Uterus (tissue), 4 donors: ENCODE data around the gene VSX1. TPM values are rescaled to one million over a fixed set of nuclear protein-coding genes. Genes with fewer than 3 reads are reported as not detected.

Experiments
- DNase-seq, 2 donors: peaks; one replicate each; pipeline ENCODE4 v3.0.0-alpha.2; 2019 to 2020
- H3K27ac ChIP-seq, 2 donors: fragments of 200-600 bp; sonication (generic); 1 replicate in 1 of 2; 2 replicates in 1 of 2; pipeline ENCODE4 v1.5.1; 2016 to 2018
- H3K27me3 ChIP-seq, 2 donors: fragments of 200-600 bp; sonication (generic); one replicate each; pipeline ENCODE4 v1.5.1; 2018 to 2019; ENCODE audit warnings: control low read depth in 1 of 2
- H3K36me3 ChIP-seq, 2 donors: fragments of 200-600 bp; sonication (generic); one replicate each; pipeline ENCODE4 v1.5.1; 2019; ENCODE audit warnings: control low read depth in 1 of 2
- H3K4me1 ChIP-seq, 2 donors: fragments of 200-600 bp; sonication (generic); one replicate each; pipeline ENCODE4 v1.5.1; 2018 to 2019; ENCODE audit warnings: control low read depth in 1 of 2
- H3K4me3 ChIP-seq, 2 donors: fragments of 200-600 bp; sonication (generic); 1 replicate in 1 of 2; 2 replicates in 1 of 2; pipeline ENCODE4 v1.5.1; 2018 to 2019; ENCODE audit warnings: mild to moderate bottlenecking in 1 of 2
- H3K9me3 ChIP-seq, 2 donors: fragments of 200-600 bp; sonication (generic); one replicate each; pipeline ENCODE4 v1.5.1; 2019; ENCODE audit warnings: control low read depth in 1 of 2
- CTCF ChIP-seq, 4 experiments: fragments of 200-600 bp in 2 of 4; fragments of 450-650 bp in 2 of 4; sonication (generic) in 2 of 4; IDR thresholded peaks; one replicate each; pipeline ENCODE4 v1.5.1; 2016 to 2019; ENCODE audit warnings: antibody characterized with exemption in 4 of 4, mild to moderate bottlenecking in 2 of 4, moderate library complexity in 1 of 4
- POLR2A ChIP-seq, 2 donors: fragments of 450-650 bp; IDR thresholded peaks; one replicate each; pipeline ENCODE4 v1.6.1; 2016; ENCODE audit warnings: antibody characterized with exemption in 2 of 2, mild to moderate bottlenecking in 1 of 2, moderate library complexity in 1 of 2
- intact Hi-C: fragments of 100-400 bp; cut with DNase I; formaldehyde crosslinking; loops from one replicate; pipeline ENCODE4 v1.15.1; 2023; ENCODE audit warnings: low total_unique reads
- total RNA-seq, 4 donors: library from RNA; depleted of rRNA in 3 of 4; stranded (reverse); fragments of >200 nt in 3 of 4; gene quantifications; one replicate each; pipeline versions ENCODE4 v1.1.0 to v1.2.4, GENCODE V29; 2014 to 2023
- donor health status: DM: yes; HTN: yes; CAD: no.

The VSX1 gene
- total RNA-seq, 4 donors from 2014 or later = 0.18 TPM; not detected in 3

GRCh38 chr20:25065625-25066338, 16.2 kb downstream of the VSX1 start:
- TF ChIP-seq POLR2A (IDR thresholded peaks at IDR 0.05) (no peak), CTCF (IDR thresholded peaks at IDR 0.05) (peak; percentile 78 to 93 (median 84))
- no peaks in the 10 kb centered on the region for H3K9me3 ChIP-seq
- intact Hi-C loops = loop anchor here (2.0 kb wide), 1 partner anchor 71 kb away; no protein-coding TSS in a partner anchor
- no peaks in the 10 kb centered on the region for H3K27me3 ChIP-seq
- no peaks in the 10 kb centered on the region for H3K36me3 ChIP-seq
- no peaks in the 10 kb centered on the region for H3K4me1 ChIP-seq
- H3K27ac ChIP-seq = no peak overlapping the region
- H3K4me3 ChIP-seq = no peak overlapping the region
- peak; percentile 67 to 69 for DNase-seq

- intact Hi-C loops = loop anchor here (2.0 kb wide), 1 partner anchor 70 kb away; no protein-coding TSS in a partner anchor
- Histone ChIP-seq H3K36me3 (no peaks in the 10 kb centered on the region), H3K27me3 (no peaks in the 10 kb centered on the region), H3K4me3 (no peak overlapping the region), H3K27ac (no peak overlapping the region), H3K9me3 (no peaks in the 10 kb centered on the region), H3K4me1 (no peaks in the 10 kb centered on the region)
- TF ChIP-seq CTCF (IDR thresholded peaks at IDR 0.05) = no peak
- TF ChIP-seq POLR2A (IDR thresholded peaks at IDR 0.05) = peak in 1 of 2 donors; percentile 17
- peak; percentile 12 for DNase-seq
Measured at GRCh38 chr20:25065072-25065624, 16.8 kb downstream of the VSX1 start.

- Histone ChIP-seq H3K4me3 (no peak overlapping the region), H3K27me3 (no peaks in the 10 kb centered on the region), H3K9me3 (no peaks in the 10 kb centered on the region), H3K27ac (no peak overlapping the region), H3K4me1 (no peaks in the 10 kb centered on the region), H3K36me3 (no peaks in the 10 kb centered on the region)
- DNase-seq = peak in 1 of 2 donors; percentile 6
- intact Hi-C loops = loop anchor here (2.0 kb wide), 1 partner anchor 70 kb away; no protein-coding TSS in a partner anchor
- TF ChIP-seq CTCF (IDR thresholded peaks at IDR 0.05) = no peak
- TF ChIP-seq POLR2A (IDR thresholded peaks at IDR 0.05) = no peak
Measured at GRCh38 chr20:25064561-25065071, 17.3 kb downstream of the VSX1 start.

- DNase-seq = peak in 1 of 2 donors; percentile 8
- Histone ChIP-seq H3K4me3 (no peak overlapping the region), H3K9me3 (no peaks in the 10 kb centered on the region), H3K36me3 (no peaks in the 10 kb centered on the region), H3K4me1 (no peaks in the 10 kb centered on the region), H3K27me3 (no peaks in the 10 kb centered on the region), H3K27ac (no peak overlapping the region)
- intact Hi-C loops = loop anchor here (2.0 kb wide), 1 partner anchor 69 kb away; no protein-coding TSS in a partner anchor
- no peak for TF ChIP-seq POLR2A (IDR thresholded peaks at IDR 0.05)
- TF ChIP-seq CTCF (IDR thresholded peaks at IDR 0.05) = no peak
Measured at GRCh38 chr20:25063981-25064380, 18.0 kb downstream of the VSX1 start.

GRCh38 chr20:25063546-25063945, 18.4 kb downstream of the VSX1 start:
- no peak for TF ChIP-seq POLR2A (IDR thresholded peaks at IDR 0.05)
- no peak for TF ChIP-seq CTCF (IDR thresholded peaks at IDR 0.05)
- Histone ChIP-seq H3K4me3 (no peak overlapping the region), H3K9me3 (no peaks in the 10 kb centered on the region), H3K4me1 (peaks cover 0 to 1% of the 10 kb centered on the region in 2 donors), H3K27ac (no peak overlapping the region), H3K27me3 (no peaks in the 10 kb centered on the region), H3K36me3 (no peaks in the 10 kb centered on the region)
- intact Hi-C loops = no loop called here
- DNase-seq = peak in 1 of 2 donors; percentile 13
